Raji (cell line): ENCODE data around the gene AZGP1.

ENCODE experiments used
- POLR2A ChIP-seq: IDR thresholded peaks from 2 replicates; pipeline ENCODE4 v1.6.1; 2011; ENCODE audit warnings: low read depth, low read length, control low read depth; ENCODE audit not compliant: insufficient read depth

AZGP1 gene

DNA sequence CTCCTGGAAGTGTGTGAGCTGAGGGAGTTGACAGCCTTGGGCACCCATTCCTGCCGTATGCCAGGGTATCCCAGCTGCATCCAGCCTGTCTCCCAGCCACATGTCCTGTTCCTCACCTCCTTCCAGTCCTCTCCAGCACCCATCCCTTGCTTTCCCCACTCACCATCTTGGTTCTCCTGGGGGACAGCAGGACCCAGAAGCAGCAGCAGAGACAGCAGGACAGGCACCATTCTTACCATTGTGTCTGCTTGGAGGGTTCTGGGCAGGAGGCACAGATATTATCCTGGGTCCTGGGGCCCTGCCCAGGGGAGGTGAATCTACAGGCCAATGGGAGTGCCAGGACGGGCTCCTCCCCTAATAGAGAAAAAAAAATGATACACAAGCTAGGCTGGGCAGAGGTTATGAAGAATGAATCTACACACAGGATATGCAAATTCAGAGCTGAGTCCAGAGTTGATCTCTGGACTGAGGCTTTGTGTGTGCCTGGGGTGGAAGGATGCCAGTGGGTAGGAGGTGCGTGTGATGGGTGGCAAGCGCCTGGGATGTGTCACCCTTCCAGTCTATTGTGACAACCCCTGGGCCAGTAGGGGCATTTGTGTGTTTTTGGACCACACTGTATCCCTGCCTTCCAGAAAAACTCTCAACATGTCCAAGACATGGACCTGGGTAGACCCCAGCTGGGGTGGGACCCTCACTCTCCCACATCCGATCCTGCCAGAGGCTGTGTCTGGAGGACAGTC lies at the start of gene AZGP1:
AZGP1 (minus strand) TSS at position 250 of the 740 bp plus-strand sequence; CDS start at position 239, 11 bp downstream.
- TF ChIP-seq POLR2A = peak; percentile 54

DNA sequence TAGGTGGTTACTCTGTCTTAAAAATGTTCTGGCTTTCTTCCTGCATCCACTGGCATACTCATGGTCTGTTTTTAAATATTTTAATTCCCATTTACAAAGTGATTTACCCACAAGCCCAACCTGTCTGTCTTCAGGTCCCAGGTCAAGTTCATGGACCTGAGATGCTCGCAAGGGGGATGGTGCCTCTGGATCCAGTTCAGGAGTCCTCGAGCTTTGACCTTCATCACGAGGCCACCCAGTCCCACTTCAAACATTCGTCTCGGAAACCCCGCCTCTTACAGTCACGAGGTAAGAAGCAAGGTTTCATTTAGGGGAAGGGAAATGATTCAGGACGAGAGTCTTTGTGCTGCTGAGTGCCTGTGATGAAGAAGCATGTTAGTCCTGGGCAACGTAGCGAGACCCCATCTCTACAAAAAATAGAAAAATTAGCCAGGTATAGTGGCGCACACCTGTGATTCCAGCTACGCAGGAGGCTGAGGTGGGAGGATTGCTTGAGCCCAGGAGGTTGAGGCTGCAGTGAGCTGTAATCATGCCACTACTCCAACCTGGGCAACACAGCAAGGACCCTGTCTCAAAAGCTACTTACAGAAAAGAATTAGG lies 48.3 kb upstream of the AZGP1 start:
- no peak for TF ChIP-seq POLR2A

DNA sequence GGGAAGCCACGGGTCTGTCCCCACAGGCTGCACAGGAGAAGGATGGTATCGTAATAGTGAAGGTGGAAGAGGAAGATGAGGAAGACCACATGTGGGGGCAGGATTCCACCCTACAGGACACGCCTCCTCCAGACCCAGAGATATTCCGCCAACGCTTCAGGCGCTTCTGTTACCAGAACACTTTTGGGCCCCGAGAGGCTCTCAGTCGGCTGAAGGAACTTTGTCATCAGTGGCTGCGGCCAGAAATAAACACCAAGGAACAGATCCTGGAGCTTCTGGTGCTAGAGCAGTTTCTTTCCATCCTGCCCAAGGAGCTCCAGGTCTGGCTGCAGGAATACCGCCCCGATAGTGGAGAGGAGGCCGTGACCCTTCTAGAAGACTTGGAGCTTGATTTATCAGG lies 47.7 kb upstream of the AZGP1 start:
- TF ChIP-seq POLR2A = no peak

- TF ChIP-seq POLR2A = no peak
Measured at GRCh38 chr7:100022621-100023020, 46.8 kb upstream of the AZGP1 start.

GRCh38 chr7:100021297-100021696 lies 45.5 kb upstream of the AZGP1 start:
- TF ChIP-seq POLR2A = no peak

DNA sequence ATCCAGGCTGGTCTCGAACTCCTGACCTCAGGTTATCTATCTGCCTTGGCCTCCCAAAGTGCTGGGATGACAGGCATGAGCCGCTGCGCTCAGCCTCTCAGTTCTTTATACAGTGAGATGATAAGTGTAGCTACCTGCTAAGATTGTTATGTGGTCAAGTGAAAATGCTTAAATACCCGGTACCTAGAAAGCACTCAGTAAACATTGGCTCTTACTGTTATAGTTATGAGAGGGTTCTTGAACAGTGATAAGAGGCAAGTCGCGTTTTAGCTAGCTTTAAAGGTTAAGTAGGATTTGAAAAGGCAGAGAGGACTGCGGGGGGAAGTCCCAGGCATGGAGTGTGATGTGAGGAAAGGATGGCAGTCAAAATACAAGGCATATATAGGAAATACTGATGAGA lies 44.1 kb upstream of the AZGP1 start:
- no peak for TF ChIP-seq POLR2A

DNA sequence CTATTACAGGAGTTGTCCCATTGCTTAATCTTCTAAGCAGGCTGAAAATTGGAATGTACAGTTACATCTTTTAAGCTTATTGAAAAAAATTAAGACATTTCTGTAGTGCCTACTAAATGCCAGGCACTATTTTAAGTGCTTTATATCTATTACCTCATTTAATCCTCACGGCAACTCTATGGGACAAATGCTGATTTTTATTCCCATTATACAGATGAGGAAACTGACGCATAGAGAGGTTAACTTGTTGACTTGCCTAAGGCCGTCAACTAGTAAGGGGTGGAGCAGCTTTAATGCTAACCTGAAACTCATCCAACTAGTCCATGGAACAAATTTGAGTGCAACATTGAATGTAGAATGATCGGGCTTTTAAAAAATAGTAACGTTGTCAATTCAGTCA lies 42.0 kb upstream of the AZGP1 start:
- no peak for TF ChIP-seq POLR2A

- no peak for TF ChIP-seq POLR2A
Measured at GRCh38 chr7:100017300-100017699, 41.5 kb upstream of the AZGP1 start.

GRCh38 chr7:100016215-100016901 lies 40.5 kb upstream of the AZGP1 start:
- TF ChIP-seq POLR2A = no peak

DNA sequence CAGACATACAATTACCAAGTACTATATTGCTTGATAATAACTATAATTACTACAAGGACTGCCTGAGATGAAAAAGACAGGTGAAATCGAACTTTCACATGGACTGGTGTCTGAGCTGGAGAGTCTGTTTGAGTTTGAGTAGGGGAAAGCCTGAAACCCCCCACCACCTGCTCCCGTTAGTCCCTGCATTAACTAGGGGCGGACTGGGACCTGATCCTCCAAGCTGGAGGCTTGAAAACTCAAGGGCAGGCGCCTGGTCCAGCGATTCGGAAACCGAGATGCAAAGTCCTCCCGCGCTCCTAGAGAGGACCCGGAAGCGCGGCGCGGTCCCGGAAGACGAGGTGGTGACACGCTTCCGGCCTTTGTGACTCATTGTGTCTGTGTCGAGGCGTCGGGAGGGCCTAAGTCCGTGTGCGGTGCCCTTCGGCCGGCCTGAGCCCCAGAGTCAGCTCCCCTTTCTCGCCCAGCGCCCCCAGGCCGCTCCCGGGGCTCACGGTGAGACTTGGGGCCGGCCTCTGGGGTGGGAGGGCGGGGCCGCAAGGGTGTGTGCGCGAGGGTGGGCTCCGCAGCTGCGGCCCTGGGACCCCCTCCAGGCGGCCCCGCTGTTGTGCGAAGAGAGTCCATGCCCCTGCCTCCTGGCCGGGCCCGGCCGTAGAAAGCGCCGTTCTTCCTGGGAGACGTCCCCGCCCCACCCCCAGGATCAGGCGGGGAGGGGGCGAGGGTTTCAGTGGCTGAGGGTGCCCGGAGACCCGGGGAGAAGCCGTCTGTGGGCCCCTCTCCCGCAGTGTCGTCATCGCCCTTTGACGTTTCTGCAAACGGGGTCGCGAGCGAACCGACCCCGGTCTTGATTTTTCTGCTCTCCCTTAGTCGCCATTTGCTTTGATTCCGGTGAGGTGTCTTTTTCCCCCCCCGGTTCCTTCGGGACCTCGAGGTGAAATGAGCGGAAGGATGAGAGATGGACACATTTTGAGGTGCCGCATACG lies 39.7 kb upstream of the AZGP1 start, which contains the start of gene ZKSCAN1:
ZKSCAN1 (plus strand) TSS at position 365 of the 983 bp plus-strand sequence. CDS start 7,911 bp downstream, outside the sequence.
- peak; percentile 93 for TF ChIP-seq POLR2A

GRCh38 chr7:100013328-100013676 lies 37.5 kb upstream of the AZGP1 start:
- no peak for TF ChIP-seq POLR2A

- TF ChIP-seq POLR2A = no peak
Measured at GRCh38 chr7:100011516-100011915, 35.7 kb upstream of the AZGP1 start.

GRCh38 chr7:100010901-100011300 lies 35.1 kb upstream of the AZGP1 start:
- no peak for TF ChIP-seq POLR2A

DNA sequence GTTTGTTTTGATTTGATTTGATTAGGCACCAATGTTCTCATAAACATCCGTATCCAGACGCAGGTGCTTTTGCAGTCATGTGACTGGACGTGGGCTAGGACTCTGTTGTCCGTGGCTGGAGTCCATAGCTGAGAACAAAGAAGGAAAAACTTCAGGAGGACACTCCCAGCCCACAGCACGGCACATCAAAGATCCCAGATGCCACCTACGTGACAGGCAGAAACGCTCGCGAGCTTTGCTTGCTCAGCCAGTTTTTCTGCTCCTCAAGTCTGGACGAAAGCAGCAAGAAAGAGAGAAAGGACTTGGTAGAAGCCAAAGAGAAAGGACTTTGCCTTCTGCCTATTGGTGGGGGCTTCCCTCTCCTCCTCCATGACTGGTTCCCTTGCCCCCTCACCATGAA lies 32.7 kb upstream of the AZGP1 start:
- no peak for TF ChIP-seq POLR2A

- no peak for TF ChIP-seq POLR2A
Measured at GRCh38 chr7:100007887-100008286, 32.1 kb upstream of the AZGP1 start.
